Skin epidermis (tissue), 12 donors: ENCODE measurements around the gene MEIS2.

ENCODE experiments used
- H3K27ac ChIP-seq, 21 experiments: fragments of 200-600 bp; sonication (generic) in 11 of 21; one replicate each; pipeline ENCODE4 v1.5.0; 2020; ENCODE audit warnings: mild to moderate bottlenecking in 3 of 21, inconsistent platforms in 2 of 21, moderate library complexity in 2 of 21
- H3K4me3 ChIP-seq, 7 experiments: fragments of 200-600 bp; sonication (generic) in 2 of 7; one replicate each; pipeline ENCODE4 v1.5.0; 2020; ENCODE audit warnings: inconsistent platforms in 2 of 7, mild to moderate bottlenecking in 2 of 7, moderate library complexity in 1 of 7

MEIS2 gene

GRCh38 chr15:37101980-37102304 is 1.6 kb upstream of the MEIS2 start:
- Histone ChIP-seq H3K4me3 (peak overlapping the region; percentile 48 to 75 (median 57)), H3K27ac (peak overlapping the region in 19 of 21 experiments; percentile 74 to 89 (median 84))

- peak overlapping the region in 20 of 21 experiments; percentile 74 to 89 (median 84) for H3K27ac ChIP-seq
These were observed 542 bp upstream of the MEIS2 start for GRCh38 chr15:37100966-37101215.

GRCh38 chr15:37099319-37100108 is 835 bp downstream of the MEIS2 start:
- peak overlapping the region; percentile 48 to 75 (median 57) for H3K4me3 ChIP-seq
- peak overlapping the region in 20 of 21 experiments; percentile 77 to 89 (median 84) for H3K27ac ChIP-seq

More at GRCh38 chr15:37100966-37101215, 542 bp upstream of the MEIS2 start:
- peak overlapping the region; percentile 48 to 75 (median 57) for H3K4me3 ChIP-seq

GRCh38 chr15:37098468-37099318 is 1.7 kb downstream of the MEIS2 start:
- Histone ChIP-seq H3K27ac (peak overlapping the region in 20 of 21 experiments; percentile 29 to 89 (median 82)), H3K4me3 (peak overlapping the region; percentile 48 to 75 (median 57))

- Histone ChIP-seq H3K4me3 (peak overlapping the region; percentile 48 to 75 (median 57)), H3K27ac (peak overlapping the region in 17 of 21 experiments; percentile 34 to 89 (median 80))
These were observed 3.0 kb downstream of the MEIS2 start for GRCh38 chr15:37097144-37097919.

GRCh38 chr15:37096558-37097143 is 3.7 kb downstream of the MEIS2 start:
- Histone ChIP-seq H3K27ac (peak overlapping the region in 10 of 21 experiments; percentile 21 to 89 (median 80)), H3K4me3 (peak overlapping the region; percentile 15 to 75 (median 57))

- Histone ChIP-seq H3K4me3 (peak overlapping the region in 4 of 7 experiments; percentile 15 to 75 (median 52)), H3K27ac (peak overlapping the region in 9 of 21 experiments; percentile 29 to 87 (median 78))
These were observed 4.4 kb downstream of the MEIS2 start for GRCh38 chr15:37095770-37096557.

GRCh38 chr15:37094915-37095711 is 5.2 kb downstream of the MEIS2 start:
- Histone ChIP-seq H3K4me3 (peak overlapping the region in 1 of 7 experiments; percentile 75), H3K27ac (peak overlapping the region in 7 of 21 experiments; percentile 28 to 84 (median 65))

GRCh38 chr15:37094333-37094914 is 5.9 kb downstream of the MEIS2 start:
- Histone ChIP-seq H3K4me3 (no peak overlapping the region), H3K27ac (peak overlapping the region in 1 of 21 experiments; percentile 6)

GRCh38 chr15:37093480-37094332 is 6.6 kb downstream of the MEIS2 start:
- no peak overlapping the region for H3K4me3 ChIP-seq
- H3K27ac ChIP-seq = peak overlapping the region in 2 of 21 experiments; percentile 6 to 39

- Histone ChIP-seq H3K4me3 (no peak overlapping the region), H3K27ac (no peak overlapping the region)
These were observed 9.7 kb downstream of the MEIS2 start for GRCh38 chr15:37090543-37091175.

GRCh38 chr15:37088436-37088835 is 11.9 kb downstream of the MEIS2 start:
- no peak overlapping the region for H3K27ac ChIP-seq
- no peak overlapping the region for H3K4me3 ChIP-seq

- H3K4me3 ChIP-seq = no peak overlapping the region
- no peak overlapping the region for H3K27ac ChIP-seq
These were observed 13.2 kb downstream of the MEIS2 start for GRCh38 chr15:37087131-37087588.

- no peak overlapping the region for H3K27ac ChIP-seq
- no peak overlapping the region for H3K4me3 ChIP-seq
These were observed 13.8 kb downstream of the MEIS2 start for GRCh38 chr15:37086521-37086920.

GRCh38 chr15:37086120-37086519 is 14.2 kb downstream of the MEIS2 start:
- H3K27ac ChIP-seq = no peak overlapping the region
- no peak overlapping the region for H3K4me3 ChIP-seq

GRCh38 chr15:37084602-37085001 is 15.7 kb downstream of the MEIS2 start:
- no peak overlapping the region for H3K27ac ChIP-seq
- no peak overlapping the region for H3K4me3 ChIP-seq
